KBM-7 (cell line): Measurements from ENCODE around the gene TNRC6A.
"Not testable (repeated sequence)": the region's sequence is repeated elsewhere in the genome, so short reads cannot be mapped to it uniquely, and the experiment has no call there.

Source experiments
- DNase-seq: peaks from one replicate; pipeline ENCODE4 v3.0.0-alpha.2; 2015
- in situ Hi-C: fragments of 300-500 bp; cut with MboI; formaldehyde crosslinking; loops from 2 replicates; pipeline ENCODE4 v1.14.3; 2020; ENCODE audit warnings: low sequenced_read_pairs, low pct_unique_long_range_greater_than_20kb, mixed read lengths

Gene TNRC6A

DNA sequence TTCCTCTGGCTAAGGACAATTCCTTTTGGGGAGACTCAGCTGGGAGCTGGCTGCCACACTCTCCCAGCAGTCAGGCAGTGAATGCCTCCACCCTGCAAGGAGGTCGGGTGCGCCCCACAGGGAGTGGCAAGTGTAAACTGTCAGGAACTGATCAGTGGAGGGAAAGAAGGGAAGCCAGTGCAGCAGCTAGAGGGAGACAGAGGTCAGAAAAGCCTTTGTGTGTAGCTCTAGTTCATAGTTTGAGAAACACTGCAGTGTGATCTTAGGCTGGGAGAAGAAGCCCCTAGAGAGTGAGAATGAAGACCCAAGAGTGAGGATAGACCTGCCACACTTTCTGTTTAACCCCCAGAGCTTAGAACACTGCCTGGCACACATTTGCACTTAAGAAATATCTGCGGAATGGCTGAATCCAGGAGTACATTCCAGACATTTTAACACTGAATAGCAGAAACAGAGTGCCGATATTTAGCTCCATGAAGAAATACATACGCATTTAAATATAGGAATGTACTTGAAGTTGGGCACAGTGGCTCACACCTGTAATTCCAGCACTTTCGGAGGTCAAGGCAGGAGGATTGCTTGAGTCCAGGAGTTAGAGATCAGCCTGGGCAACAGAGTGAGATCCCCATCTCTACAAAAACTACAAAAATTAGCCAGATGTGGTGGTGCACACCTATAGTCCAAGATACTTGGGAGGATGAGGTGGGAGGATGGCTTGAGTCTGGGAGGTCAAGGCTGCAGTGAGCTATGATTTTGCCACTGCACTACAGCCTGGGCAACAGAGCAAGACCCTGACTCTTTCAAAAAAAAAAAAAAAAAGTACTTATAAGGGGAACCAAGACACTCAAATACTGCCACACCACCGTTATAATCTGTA is 105.2 kb downstream of the TNRC6A start:
- peak; percentile 53 for DNase-seq
- in situ Hi-C loops = no loop called here

DNA sequence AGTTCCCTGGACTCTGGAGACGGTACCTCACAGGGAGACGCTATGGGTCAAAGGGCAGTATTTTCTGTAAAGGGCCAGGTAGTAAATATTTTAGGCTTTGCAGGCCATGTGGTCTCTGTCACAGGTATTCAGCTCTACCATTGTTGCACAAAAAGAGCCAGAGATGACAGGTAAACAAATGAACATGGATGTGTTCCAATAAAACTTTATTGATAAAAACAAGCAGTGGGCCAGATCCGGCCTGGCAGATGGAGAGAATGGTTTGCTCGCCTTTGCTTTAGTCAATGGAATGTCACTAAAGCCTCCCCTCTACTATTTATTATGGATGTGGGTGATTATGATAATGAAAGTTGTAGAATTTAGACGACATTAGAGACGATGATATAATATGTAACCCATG is 107.4 kb downstream of the TNRC6A start:
- DNase-seq = no peak
- in situ Hi-C loops = no loop called here

GRCh38 chr16:24837969-24838368 is 108.5 kb downstream of the TNRC6A start:
- DNase-seq = no peak
- in situ Hi-C loops = no loop called here

GRCh38 chr16:24838554-24839266 is 109.3 kb downstream of the TNRC6A start:
- peak; percentile 48 for DNase-seq
- in situ Hi-C loops = no loop called here

DNA sequence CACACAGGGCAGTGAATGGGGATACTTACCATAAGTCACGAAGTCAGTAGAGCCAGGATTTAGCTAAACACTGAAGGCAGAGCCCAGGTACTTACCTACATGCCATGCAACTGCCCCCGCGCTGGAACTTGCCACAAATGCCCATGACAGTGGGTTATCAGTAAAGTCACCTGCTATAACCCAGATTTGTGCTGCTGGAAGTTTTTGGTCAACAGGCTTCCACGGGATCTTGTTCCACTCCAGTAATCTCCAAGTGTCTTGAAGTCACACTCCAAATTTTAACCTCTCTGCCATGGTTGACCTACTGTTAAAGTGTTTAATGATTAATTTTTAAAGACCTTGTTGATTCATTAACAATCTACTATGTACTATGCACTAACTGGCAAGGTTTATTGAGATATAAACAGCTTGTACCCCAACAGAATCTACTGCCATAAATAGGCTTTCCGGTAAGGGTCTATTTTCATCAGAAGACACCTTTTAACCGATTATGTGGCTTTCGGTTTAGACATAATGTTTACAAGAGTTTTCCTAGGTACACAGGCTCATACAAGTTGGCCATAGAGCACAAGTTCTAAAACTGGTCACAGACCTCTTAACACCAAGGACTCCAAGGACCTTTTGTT is 110.0 kb downstream of the TNRC6A start:
- in situ Hi-C loops = no loop called here
- DNase-seq = no peak

GRCh38 chr16:24841291-24841690 is 111.8 kb downstream of the TNRC6A start:
- DNase-seq = no peak
- in situ Hi-C loops = no loop called here

- DNase-seq = no peak
- in situ Hi-C loops = no loop called here
Observed at GRCh38 chr16:24844101-24845030, 114.9 kb downstream of the TNRC6A start.

GRCh38 chr16:24845031-24845365 is 115.5 kb downstream of the TNRC6A start:
- DNase-seq, in situ Hi-C loops: not testable (repeated sequence)

- in situ Hi-C loops = no loop called here
- no peak for DNase-seq
Observed at GRCh38 chr16:24845726-24846547, 116.5 kb downstream of the TNRC6A start, which contains the start of gene SLC5A11. TSS of gene SLC5A11 (plus strand) at chr16:24845963. CDS start at chr16:24858644, 12,681 bp downstream.

DNA sequence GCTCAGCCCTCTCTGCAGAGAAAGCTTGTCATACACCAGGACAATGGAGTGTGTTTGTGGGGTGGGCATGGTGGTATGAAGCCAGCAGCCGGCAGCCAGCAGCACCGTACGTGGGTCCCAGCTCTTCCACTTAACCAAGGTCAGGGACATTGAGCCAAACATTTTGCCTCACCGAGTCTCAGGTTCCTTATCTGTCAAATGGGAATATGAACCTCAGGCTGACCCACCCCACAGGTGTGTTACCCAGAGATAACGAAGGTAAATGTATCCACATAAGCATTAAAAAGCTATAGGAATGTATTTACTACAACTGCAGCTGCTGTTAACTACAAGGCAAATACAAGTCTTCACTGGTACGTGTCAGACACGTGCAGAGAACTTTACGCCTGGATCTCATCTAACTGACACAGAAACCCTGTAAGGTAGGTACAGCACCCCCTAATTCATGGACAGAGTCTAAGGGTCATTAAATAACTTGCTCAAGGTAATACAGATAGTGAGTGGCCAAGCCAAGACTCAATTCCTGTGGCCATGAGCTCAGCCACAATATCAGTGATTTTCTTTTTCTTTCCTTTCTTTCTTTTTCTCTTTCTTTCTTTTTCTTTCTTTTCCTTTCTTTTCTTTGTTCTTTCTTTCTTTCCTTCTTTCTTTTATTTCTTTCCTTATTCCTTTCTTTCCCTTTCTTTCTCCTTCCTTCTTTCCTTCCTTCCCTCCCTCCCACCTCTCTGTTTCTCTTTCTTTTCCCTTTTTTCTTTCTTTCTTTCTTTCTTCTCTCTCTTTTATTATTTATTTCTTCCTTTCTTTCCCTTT is 117.3 kb downstream of the TNRC6A start:
- in situ Hi-C loops = no loop called here
- DNase-seq = no peak

DNA sequence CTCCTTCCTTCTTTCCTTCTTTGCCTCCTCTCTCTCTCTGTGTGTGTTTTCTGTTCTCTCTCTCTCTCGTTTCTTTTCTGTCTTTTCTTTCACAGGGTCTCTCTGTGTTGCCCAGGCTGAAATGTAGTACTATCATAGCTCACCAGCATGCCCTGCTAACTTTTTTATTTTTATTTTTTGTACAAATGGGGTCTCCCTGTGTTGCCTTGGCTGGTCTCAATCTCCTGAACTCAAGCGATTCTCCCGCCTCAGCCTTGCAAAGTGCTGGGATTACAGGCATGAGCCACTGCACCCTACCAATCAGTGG is 117.9 kb downstream of the TNRC6A start:
- DNase-seq = no peak

DNA sequence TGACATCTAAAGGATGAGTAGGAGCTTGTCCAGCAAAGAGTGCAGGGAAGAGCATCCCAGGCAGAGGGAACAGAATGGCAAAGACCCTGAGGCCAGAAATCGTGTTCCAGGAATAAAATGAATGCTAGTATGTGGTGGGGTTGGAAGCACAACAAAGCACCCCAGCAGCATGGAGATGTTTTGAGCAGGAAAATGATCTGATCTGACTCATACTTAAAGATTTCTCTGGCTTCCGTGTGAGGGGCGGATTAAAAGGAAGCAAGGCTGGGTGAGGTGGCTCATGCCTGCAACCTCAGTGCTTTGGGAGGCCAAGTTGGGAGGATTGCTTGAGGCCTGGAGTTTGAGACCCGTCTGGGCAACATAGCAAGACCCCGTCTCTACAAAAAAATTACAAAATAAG is 118.6 kb downstream of the TNRC6A start:
- in situ Hi-C loops = no loop called here
- no peak for DNase-seq

More for the DNA sequence above, 117.9 kb downstream of the TNRC6A start:
- in situ Hi-C loops = no loop called here

GRCh38 chr16:24849641-24850040 is 120.2 kb downstream of the TNRC6A start:
- no peak for DNase-seq
- in situ Hi-C loops = no loop called here

DNA sequence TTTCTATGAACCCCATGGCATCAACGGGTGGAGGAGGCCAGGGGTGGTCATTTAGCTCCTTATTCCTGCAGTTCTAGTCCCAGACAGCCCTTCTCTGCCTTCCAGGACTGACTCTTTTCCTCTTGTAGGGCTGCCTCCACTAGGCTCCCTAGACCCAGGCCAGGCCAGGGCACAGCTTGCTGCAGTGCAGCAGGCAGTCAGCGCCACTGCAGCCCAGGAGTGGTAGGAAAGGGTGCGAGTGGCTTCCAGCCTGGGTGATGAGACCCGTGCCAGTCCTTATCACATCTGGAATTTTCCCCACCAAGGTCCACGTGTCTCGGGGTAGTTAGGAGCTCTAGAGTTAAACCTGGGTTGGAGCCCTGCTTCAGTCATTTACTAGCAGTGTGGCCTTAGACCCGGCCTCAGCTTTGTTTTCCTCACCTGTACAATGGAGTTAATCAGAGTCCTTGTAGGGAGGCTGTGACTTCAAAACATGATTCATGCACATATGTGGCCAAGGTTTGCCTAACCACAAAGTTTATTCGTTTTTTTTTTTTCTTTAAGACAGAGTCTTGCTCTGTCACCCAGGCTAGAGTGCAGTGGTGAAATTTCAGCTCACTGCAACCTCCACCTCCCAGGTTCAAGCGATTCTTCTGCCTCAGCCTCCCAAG is 121.0 kb downstream of the TNRC6A start:
- DNase-seq = no peak
- in situ Hi-C loops = no loop called here

GRCh38 chr16:24851700-24852099 is 122.2 kb downstream of the TNRC6A start:
- in situ Hi-C loops = no loop called here
- DNase-seq = no peak

DNA sequence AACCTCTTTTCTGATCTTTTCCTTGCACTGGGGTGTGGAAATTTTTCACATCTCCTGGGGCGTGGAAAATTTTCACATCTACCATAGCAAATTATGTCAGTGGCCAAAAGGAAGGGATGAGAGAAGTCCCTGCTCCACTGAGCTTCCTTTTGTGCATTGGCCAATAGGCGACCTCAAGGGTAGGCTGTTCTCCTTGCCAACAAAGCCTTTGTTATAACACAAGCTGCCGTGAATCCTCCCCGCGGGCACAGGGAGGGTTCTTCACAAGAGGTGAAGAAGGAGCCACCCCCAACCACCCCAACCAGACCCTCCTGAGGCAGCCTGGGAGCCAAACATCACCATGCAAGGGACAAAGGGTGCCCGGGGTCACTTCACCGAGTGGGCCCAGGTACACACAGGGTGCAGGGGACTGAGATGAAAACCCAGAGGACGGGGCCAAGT is 122.8 kb downstream of the TNRC6A start:
- no peak for DNase-seq

GRCh38 chr16:24853169-24853824 is 123.8 kb downstream of the TNRC6A start:
- in situ Hi-C loops = no loop called here
- DNase-seq = no peak

More for the DNA sequence above, 122.8 kb downstream of the TNRC6A start:
- in situ Hi-C loops = no loop called here
